ENCODE measurements around the gene RBPJL. TPM values are rescaled to one million over a fixed set of nuclear protein-coding genes. Genes with fewer than 3 reads are reported as not detected.

The RBPJL gene
- total and polyA plus RNA-seq, 2 of the 8 experiments (the other 6 are each of a cell fraction or from before 2014, with no cell fraction given), result 0.67 to 1.3 TPM

GRCh38 chr20:45362804-45363610 lies 56.4 kb downstream of the RBPJL start, which contains the start of gene SYS1 (continued):
- TF ChIP-seq KDM5A (IDR thresholded peaks at IDR 0.05; ENCODE audit: low read length) (no peak), TAF1 (IDR thresholded peaks at IDR 0.05; ENCODE audit: low read depth, low read length) (peak; percentile 73), SP2 (IDR thresholded peaks at IDR 0.05; ENCODE audit: low read length) (peak; percentile 82), EP300 (IDR thresholded peaks at IDR 0.05; ENCODE audit: borderline replicate concordance in 1 of 2, low read depth in 2 of 2, low read length in 2 of 2) (peak in 1 of 2 experiments; percentile 52; a peak in 1 of 3 replicates), CTBP2 (IDR thresholded peaks at IDR 0.05; ENCODE audit: borderline replicate concordance, insufficient read depth, insufficient read length, low read length) (no peak), KDM1A (IDR thresholded peaks at IDR 0.05; ENCODE audit: borderline replicate concordance, low read length) (no peak), TBP (IDR thresholded peaks at IDR 0.05; ENCODE audit: low read depth, low read length) (peak; percentile 49), MAX (IDR thresholded peaks at IDR 0.05) (peak; percentile 77), USF2 (IDR thresholded peaks at IDR 0.05; ENCODE audit: low read length) (peak; percentile 26; the same call in 1 of the 2 replicates), POLR2AphosphoS5 (IDR thresholded peaks at IDR 0.05; ENCODE audit: low read depth, low read length) (no peak)
